HEK293 (cell line): ENCODE measurements around the gene CYTH4.

ENCODE experiments used
- CTCF ChIA-PET: fragments of 350-600 bp; formaldehyde crosslinking; extraction: SDS; loops from one replicate; lab custom pipeline; 2021; ENCODE audit warnings: antibody characterized with exemption; lab: Yijun Ruan, JAX
- POLR2A ChIA-PET: fragments of 300-600 bp; formaldehyde crosslinking; extraction: SDS; loops from one replicate; lab custom pipeline; 2020; ENCODE audit warnings: antibody characterized with exemption, inconsistent platforms; lab: Yijun Ruan, JAX
- H3K27ac ChIP-seq: fragments of 200-500 bp; sonication (Bioruptor generic); 2 replicates; pipeline ENCODE4 v1.5.1; 2014; ENCODE audit warnings: low read depth, low read length, control low read depth, inconsistent platforms; ENCODE audit errors: extremely low read depth
- H3K36me3 ChIP-seq, 2 experiments: fragments of 200-500 bp in 1 of 2; sonication (Bioruptor generic) in 1 of 2; 1 replicate in 1 of 2; 2 replicates in 1 of 2; pipeline ENCODE4 v1.5.1; 2014 to 2017; ENCODE audit warnings: inconsistent platforms in 2 of 2, low read length in 2 of 2; ENCODE audit not compliant: control insufficient read depth in 2 of 2, insufficient read depth in 1 of 2
- H3K4me1 ChIP-seq: fragments of 200-500 bp; sonication (Bioruptor generic); 2 replicates; pipeline ENCODE4 v1.5.1; 2014; ENCODE audit warnings: mild to moderate bottlenecking, low read length, inconsistent platforms; ENCODE audit not compliant: control insufficient read depth, insufficient read depth
- H3K4me3 ChIP-seq: 2 replicates; pipeline ENCODE4 v1.5.1; 2011; ENCODE audit warnings: low read depth, mild to moderate bottlenecking, control low read depth, low read length, moderate library complexity
- H3K9me3 ChIP-seq: fragments of 200-500 bp; sonication (Bioruptor generic); 2 replicates; pipeline ENCODE4 v1.5.1; 2014; ENCODE audit warnings: low read depth, low read length, inconsistent platforms; ENCODE audit not compliant: control insufficient read depth, insufficient read depth
- BCL11B ChIP-seq: fragments of 450-650 bp; formaldehyde crosslinking; IDR thresholded peaks from 2 replicates; pipeline ENCODE4 v1.5.1; 2016; ENCODE audit warnings: low read depth, missing biosample characterization, missing genetic modification characterization
- KLF8 ChIP-seq: fragments of 450-650 bp; formaldehyde crosslinking; IDR thresholded peaks from 2 replicates; pipeline ENCODE4 v1.5.1; 2016; ENCODE audit warnings: missing biosample characterization, missing genetic modification characterization
- MYNN ChIP-seq: fragments of 450-650 bp; formaldehyde crosslinking; IDR thresholded peaks from 2 replicates; pipeline ENCODE4 v1.5.1; 2016; ENCODE audit warnings: missing biosample characterization, missing genetic modification characterization, borderline replicate concordance
- MZF1 ChIP-seq: fragments of 450-650 bp; formaldehyde crosslinking; IDR thresholded peaks from 2 replicates; pipeline ENCODE4 v1.5.1; 2017; ENCODE audit warnings: missing biosample characterization, missing genetic modification characterization, borderline replicate concordance
- SP2 ChIP-seq: fragments of 450-650 bp; formaldehyde crosslinking; IDR thresholded peaks from 2 replicates; pipeline ENCODE4 v1.5.1; 2016; ENCODE audit warnings: missing biosample characterization, missing genetic modification characterization
- SP7 ChIP-seq: fragments of 450-650 bp; formaldehyde crosslinking; IDR thresholded peaks from 2 replicates; pipeline ENCODE4 v1.5.1; 2016; ENCODE audit warnings: missing biosample characterization, missing genetic modification characterization
- TRIM28 ChIP-seq: IDR thresholded peaks from 2 replicates; pipeline ENCODE4 v1.6.1; 2011; ENCODE audit warnings: low read length, control low read depth, borderline replicate concordance
- ZBTB17 ChIP-seq: fragments of 450-650 bp; formaldehyde crosslinking; IDR thresholded peaks from 2 replicates; pipeline ENCODE4 v1.5.1; 2016; ENCODE audit warnings: missing biosample characterization, missing genetic modification characterization
- ZNF133 ChIP-seq: fragments of 450-650 bp; formaldehyde crosslinking; IDR thresholded peaks from 2 replicates; pipeline ENCODE4 v1.5.1; 2016; ENCODE audit warnings: missing biosample characterization, missing genetic modification characterization
- ZNF19 ChIP-seq: fragments of 450-650 bp; formaldehyde crosslinking; IDR thresholded peaks from 2 replicates; pipeline ENCODE4; 2016; ENCODE audit warnings: missing biosample characterization, missing genetic modification characterization, low read depth
- ZNF223 ChIP-seq: fragments of 450-650 bp; formaldehyde crosslinking; IDR thresholded peaks from 2 replicates; pipeline ENCODE4 v1.5.1; 2016; ENCODE audit warnings: missing biosample characterization, missing genetic modification characterization
- ZNF274 ChIP-seq, 2 experiments: fragments of 200-500 bp in 1 of 2; fragments of 450-650 bp in 1 of 2; sonication (Bioruptor generic) in 1 of 2; formaldehyde crosslinking in 1 of 2; IDR thresholded peaks; 2 replicates each; pipeline versions ENCODE4 v1.5.1 to v1.6.1; 2014 to 2016; ENCODE audit warnings: borderline replicate concordance in 1 of 2, inconsistent platforms in 1 of 2, low read length in 1 of 2, missing biosample characterization in 1 of 2, missing genetic modification characterization in 1 of 2
- ZNF324 ChIP-seq: fragments of 450-650 bp; formaldehyde crosslinking; IDR thresholded peaks from 2 replicates; pipeline ENCODE4 v1.5.1; 2016; ENCODE audit warnings: missing biosample characterization, missing genetic modification characterization
- ZNF354C ChIP-seq: fragments of 450-650 bp; formaldehyde crosslinking; IDR thresholded peaks from 2 replicates; pipeline ENCODE4 v1.5.1; 2016; ENCODE audit warnings: missing biosample characterization, missing genetic modification characterization, low read depth, borderline replicate concordance
- ZNF404 ChIP-seq: fragments of 450-650 bp; formaldehyde crosslinking; IDR thresholded peaks from 2 replicates; pipeline ENCODE4 v1.5.1; 2017; ENCODE audit warnings: missing biosample characterization, missing genetic modification characterization
- ZNF529 ChIP-seq: fragments of 450-650 bp; formaldehyde crosslinking; IDR thresholded peaks from 2 replicates; pipeline ENCODE4 v1.5.1; 2017; ENCODE audit warnings: missing genetic modification characterization, missing biosample characterization; ENCODE audit not compliant: insufficient replicate concordance
- ZNF629 ChIP-seq: fragments of 450-650 bp; formaldehyde crosslinking; IDR thresholded peaks from 2 replicates; pipeline ENCODE4 v1.5.1; 2017; ENCODE audit warnings: missing biosample characterization, missing genetic modification characterization
- ZNF660 ChIP-seq: fragments of 450-650 bp; IDR thresholded peaks from 2 replicates; pipeline ENCODE4 v1.5.1; 2018; ENCODE audit warnings: missing biosample characterization, mild to moderate bottlenecking, missing genetic modification characterization
- ZNF670 ChIP-seq: fragments of 450-650 bp; formaldehyde crosslinking; IDR thresholded peaks from 2 replicates; pipeline ENCODE4 v1.5.1; 2016; ENCODE audit warnings: missing biosample characterization, missing genetic modification characterization, low read depth
- ZNF701 ChIP-seq: fragments of 450-650 bp; formaldehyde crosslinking; IDR thresholded peaks from 2 replicates; pipeline ENCODE4 v1.5.1; 2016; ENCODE audit warnings: missing biosample characterization, missing genetic modification characterization
- ZNF707 ChIP-seq: fragments of 450-650 bp; formaldehyde crosslinking; IDR thresholded peaks from 2 replicates; pipeline ENCODE4 v1.5.1; 2016; ENCODE audit warnings: missing biosample characterization, missing genetic modification characterization
- ZNF76 ChIP-seq: fragments of 450-650 bp; formaldehyde crosslinking; IDR thresholded peaks from 2 replicates; pipeline ENCODE4; 2016; ENCODE audit warnings: low read depth, missing biosample characterization, missing genetic modification characterization, borderline replicate concordance
- ZNF785 ChIP-seq: fragments of 450-650 bp; formaldehyde crosslinking; IDR thresholded peaks from 2 replicates; pipeline ENCODE4 v1.5.1; 2016; ENCODE audit warnings: missing biosample characterization, missing genetic modification characterization
- ZNF837 ChIP-seq: fragments of 450-650 bp; formaldehyde crosslinking; IDR thresholded peaks from 2 replicates; pipeline ENCODE4 v1.5.1; 2016; ENCODE audit warnings: missing biosample characterization, missing genetic modification characterization
- ZNF843 ChIP-seq: fragments of 450-650 bp; formaldehyde crosslinking; IDR thresholded peaks from 2 replicates; pipeline ENCODE4 v1.5.1; 2016; ENCODE audit warnings: missing biosample characterization, missing genetic modification characterization
- ZXDB ChIP-seq: fragments of 450-650 bp; formaldehyde crosslinking; IDR thresholded peaks from 2 replicates; pipeline ENCODE4 v1.5.1; 2016; ENCODE audit warnings: missing biosample characterization, missing genetic modification characterization
- TF ChIP-seq, protein P1 (sequence below): fragments of 450-650 bp; formaldehyde crosslinking; IDR thresholded peaks from 2 replicates; pipeline ENCODE4 v1.5.1; 2016; ENCODE audit warnings: missing biosample characterization, missing genetic modification characterization
- TF ChIP-seq, protein P2 (sequence below): fragments of 450-650 bp; IDR thresholded peaks from 2 replicates; pipeline ENCODE4 v1.5.1; 2018; ENCODE audit warnings: missing biosample characterization, mild to moderate bottlenecking, missing genetic modification characterization
- TF ChIP-seq, protein P3 (sequence below): fragments of 450-650 bp; formaldehyde crosslinking; IDR thresholded peaks from 2 replicates; pipeline ENCODE4 v1.5.1; 2016; ENCODE audit warnings: missing biosample characterization, missing genetic modification characterization
- TF ChIP-seq, protein P4 (sequence below): fragments of 450-650 bp; formaldehyde crosslinking; IDR thresholded peaks from 2 replicates; pipeline ENCODE4 v1.5.1; 2016; ENCODE audit warnings: missing biosample characterization, missing genetic modification characterization

CYTH4 gene

DNA sequence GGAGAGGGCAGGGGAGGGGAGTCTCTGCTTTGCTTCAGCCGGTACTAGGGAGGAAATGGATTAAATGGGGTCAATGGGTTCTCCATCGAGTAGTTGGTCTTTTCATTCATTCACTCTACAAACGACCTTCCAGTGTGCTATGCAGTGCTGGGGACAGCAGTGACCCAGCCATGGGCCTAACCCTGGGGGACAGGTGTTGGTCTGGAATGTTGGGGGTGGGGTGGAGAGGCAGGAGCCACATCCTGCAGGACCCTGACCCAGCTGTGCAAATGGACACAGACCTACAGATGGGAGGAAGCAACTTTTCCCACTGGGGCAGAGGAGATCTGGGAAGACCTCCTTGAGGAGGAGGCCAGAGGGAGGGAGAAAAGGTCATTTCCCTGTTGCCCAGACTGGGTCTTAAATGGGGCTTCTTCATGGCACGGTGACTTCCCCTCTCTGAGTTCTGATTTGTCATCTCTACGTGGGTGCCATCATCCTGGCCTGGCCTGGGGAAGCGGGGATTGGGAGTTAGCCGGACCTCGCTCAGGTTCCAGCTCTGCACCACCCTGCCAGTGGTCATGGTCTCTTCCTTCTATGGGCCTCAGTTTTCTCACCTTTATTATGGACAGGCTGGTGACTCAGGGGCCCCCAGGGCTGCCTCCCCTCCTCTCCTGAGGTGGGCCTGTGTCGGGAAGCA lies 2.0 kb downstream of the CYTH4 start (continued):
- TF ChIP-seq ZNF19 (tag by site-specific recombination) (no peak), ZBTB17 (tag by site-specific recombination) (no peak), BCL11B (no peak), ZXDB (no peak), ZNF223 (tag by site-specific recombination) (no peak)

DNA sequence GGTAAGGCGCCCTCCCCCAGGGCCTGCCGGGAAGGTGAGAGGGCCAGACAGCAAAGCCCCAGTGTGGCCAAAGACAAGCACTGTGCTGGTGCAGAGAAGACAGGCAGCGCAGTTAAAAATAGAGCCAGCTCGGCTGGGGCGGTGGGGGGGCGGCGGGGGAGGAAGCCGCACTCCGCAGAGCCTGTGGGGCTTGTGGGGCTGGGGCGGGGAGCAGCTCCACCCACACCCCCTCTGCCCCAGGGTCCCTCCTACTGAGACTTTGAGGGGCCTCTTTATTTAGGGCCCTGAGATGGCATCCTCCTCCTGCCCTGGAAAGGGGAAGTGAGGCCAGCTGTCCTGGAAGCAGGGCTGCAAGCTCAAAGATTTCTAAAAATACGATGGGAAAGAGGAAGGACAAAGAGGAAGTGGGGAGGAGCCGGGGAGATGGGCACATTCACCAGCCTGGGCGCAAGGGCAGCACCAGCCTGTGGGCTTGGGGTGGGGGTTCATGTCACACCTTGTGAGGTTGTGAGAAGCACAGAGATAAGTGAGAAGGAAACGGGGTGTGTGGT lies 2.6 kb downstream of the CYTH4 start:
- H3K4me3 ChIP-seq, result no peak overlapping the region
- ChIA-PET POLR2A (no interaction called here), CTCF (no interaction called here)
- no peak overlapping the region for H3K27ac ChIP-seq
- no peaks in the 10 kb centered on the region for H3K4me1 ChIP-seq
- TF ChIP-seq ZNF707 (tag by site-specific recombination) (no peak), KLF8 (tag by site-specific recombination) (no peak), ZNF785 (tag by site-specific recombination) (no peak), ZNF354C (no peak), TRIM28 (no peak), ZNF324 (tag by site-specific recombination) (no peak), ZNF629 (tag by site-specific recombination) (no peak), ZNF76 (no peak), ZNF701 (no peak), ZNF274 (IDR thresholded peaks at IDR 0.05; ENCODE audit: low read length) (no peak), ZNF274 (tag by site-specific recombination; IDR thresholded peaks at IDR 0.05; ENCODE audit: borderline replicate concordance) (no peak), SP7 (no peak), MZF1 (no peak), ZNF837 (tag by site-specific recombination) (no peak), ZNF19 (tag by site-specific recombination) (no peak), SP2 (tag by site-specific recombination) (no peak)
- TF ChIP-seq, protein P1, sequence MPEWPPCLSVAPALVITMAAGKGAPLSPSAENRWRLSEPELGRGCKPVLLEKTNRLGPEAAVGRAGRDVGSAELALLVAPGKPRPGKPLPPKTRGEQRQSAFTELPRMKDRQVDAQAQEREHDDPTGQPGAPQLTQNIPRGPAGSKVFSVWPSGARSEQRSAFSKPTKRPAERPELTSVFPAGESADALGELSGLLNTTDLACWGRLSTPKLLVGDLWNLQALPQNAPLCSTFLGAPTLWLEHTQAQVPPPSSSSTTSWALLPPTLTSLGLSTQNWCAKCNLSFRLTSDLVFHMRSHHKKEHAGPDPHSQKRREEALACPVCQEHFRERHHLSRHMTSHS (tag by site-specific recombination), result no peak
- TF ChIP-seq, protein P2, sequence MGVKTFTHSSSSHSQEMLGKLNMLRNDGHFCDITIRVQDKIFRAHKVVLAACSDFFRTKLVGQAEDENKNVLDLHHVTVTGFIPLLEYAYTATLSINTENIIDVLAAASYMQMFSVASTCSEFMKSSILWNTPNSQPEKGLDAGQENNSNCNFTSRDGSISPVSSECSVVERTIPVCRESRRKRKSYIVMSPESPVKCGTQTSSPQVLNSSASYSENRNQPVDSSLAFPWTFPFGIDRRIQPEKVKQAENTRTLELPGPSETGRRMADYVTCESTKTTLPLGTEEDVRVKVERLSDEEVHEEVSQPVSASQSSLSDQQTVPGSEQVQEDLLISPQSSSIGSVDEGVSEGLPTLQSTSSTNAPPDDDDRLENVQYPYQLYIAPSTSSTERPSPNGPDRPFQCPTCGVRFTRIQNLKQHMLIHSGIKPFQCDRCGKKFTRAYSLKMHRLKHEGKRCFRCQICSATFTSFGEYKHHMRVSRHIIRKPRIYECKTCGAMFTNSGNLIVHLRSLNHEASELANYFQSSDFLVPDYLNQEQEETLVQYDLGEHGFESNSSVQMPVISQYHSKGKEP (tag by site-specific recombination), result no peak
- TF ChIP-seq, protein P3, sequence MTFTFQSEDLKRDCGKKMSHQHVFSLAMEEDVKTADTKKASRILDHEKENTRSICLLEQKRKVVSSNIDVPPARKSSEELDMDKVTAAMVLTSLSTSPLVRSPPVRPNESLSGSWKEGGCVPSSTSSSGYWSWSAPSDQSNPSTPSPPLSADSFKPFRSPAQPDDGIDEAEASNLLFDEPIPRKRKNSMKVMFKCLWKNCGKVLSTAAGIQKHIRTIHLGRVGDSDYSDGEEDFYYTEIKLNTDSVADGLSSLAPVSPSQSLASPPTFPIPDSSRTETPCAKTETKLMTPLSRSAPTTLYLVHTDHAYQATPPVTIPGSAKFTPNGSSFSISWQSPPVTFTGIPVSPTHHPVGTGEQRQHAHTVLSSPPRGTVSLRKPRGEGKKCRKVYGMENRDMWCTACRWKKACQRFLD, result no peak
- no peaks in the 10 kb centered on the region for H3K36me3 ChIP-seq
- no peaks in the 10 kb centered on the region for H3K9me3 ChIP-seq

DNA sequence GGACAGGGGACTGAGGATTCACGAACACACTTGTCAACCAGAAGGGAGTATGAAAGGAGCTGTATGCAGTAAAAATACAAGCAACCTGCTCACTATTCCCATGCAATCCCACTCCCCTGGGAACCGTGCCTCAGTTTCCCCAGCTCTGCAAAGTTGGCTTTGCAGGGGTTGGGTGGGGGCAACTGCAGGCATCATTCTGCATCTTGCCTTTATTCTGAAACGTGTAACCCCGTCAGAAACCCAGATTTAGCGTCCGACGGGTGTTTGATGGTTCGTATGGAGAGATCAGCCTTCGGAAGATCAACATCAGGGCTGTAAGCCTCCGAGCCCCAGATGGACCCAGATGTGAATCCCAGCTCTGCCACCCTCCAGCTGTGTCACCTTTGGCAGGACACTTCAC lies 3.6 kb downstream of the CYTH4 start:
- POLR2A ChIA-PET, result no interaction called here
- Histone ChIP-seq H3K4me3 (no peak overlapping the region), H3K4me1 (no peaks in the 10 kb centered on the region), H3K36me3 (no peaks in the 10 kb centered on the region), H3K9me3 (no peaks in the 10 kb centered on the region), H3K27ac (no peak overlapping the region)
- CTCF ChIA-PET, result interaction anchor here (0.6 to 1.0 kb wide), 2 partner anchors 26 to 321 kb away, joined by 3 read pairs; no protein-coding TSS in a partner anchor
- TF ChIP-seq ZNF660 (tag by site-specific recombination), result no peak
- no peak for TF ChIP-seq ZNF404 (tag by site-specific recombination)
- no peak for TF ChIP-seq ZNF670 (tag by site-specific recombination)
- no peak for TF ChIP-seq BCL11B
- no peak for TF ChIP-seq MYNN
- TF ChIP-seq ZNF843 (tag by site-specific recombination), result no peak
- no peak for TF ChIP-seq ZNF133 (tag by site-specific recombination)
- TF ChIP-seq, protein P4, sequence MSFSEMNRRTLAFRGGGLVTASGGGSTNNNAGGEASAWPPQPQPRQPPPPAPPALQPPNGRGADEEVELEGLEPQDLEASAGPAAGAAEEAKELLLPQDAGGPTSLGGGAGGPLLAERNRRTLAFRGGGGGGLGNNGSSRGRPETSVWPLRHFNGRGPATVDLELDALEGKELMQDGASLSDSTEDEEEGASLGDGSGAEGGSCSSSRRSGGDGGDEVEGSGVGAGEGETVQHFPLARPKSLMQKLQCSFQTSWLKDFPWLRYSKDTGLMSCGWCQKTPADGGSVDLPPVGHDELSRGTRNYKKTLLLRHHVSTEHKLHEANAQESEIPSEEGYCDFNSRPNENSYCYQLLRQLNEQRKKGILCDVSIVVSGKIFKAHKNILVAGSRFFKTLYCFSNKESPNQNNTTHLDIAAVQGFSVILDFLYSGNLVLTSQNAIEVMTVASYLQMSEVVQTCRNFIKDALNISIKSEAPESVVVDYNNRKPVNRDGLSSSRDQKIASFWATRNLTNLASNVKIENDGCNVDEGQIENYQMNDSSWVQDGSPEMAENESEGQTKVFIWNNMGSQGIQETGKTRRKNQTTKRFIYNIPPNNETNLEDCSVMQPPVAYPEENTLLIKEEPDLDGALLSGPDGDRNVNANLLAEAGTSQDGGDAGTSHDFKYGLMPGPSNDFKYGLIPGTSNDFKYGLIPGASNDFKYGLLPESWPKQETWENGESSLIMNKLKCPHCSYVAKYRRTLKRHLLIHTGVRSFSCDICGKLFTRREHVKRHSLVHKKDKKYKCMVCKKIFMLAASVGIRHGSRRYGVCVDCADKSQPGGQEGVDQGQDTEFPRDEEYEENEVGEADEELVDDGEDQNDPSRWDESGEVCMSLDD, result no peak
- no peak for TF ChIP-seq ZNF529 (tag by site-specific recombination)
